GM12865 (cell line): ENCODE results near the gene PPP1R7.

Experiments
- DNase-seq: peaks from one replicate; pipeline ENCODE4 v3.0.0; 2010; ENCODE audit warnings: low read depth
- H3K4me3 ChIP-seq: 2 replicates; pipeline ENCODE4 v1.5.1; 2011; ENCODE audit warnings: mild to moderate bottlenecking, low read depth, low read length, control low read depth
- TF ChIP-seq, protein P1 (sequence below): IDR thresholded peaks from 2 replicates; pipeline ENCODE4 v1.5.1; 2011; ENCODE audit warnings: low read length, control low read depth, low read depth, inconsistent platforms; ENCODE audit not compliant: insufficient read depth; ENCODE audit errors: missing control alignments

PPP1R7 gene

DNA sequence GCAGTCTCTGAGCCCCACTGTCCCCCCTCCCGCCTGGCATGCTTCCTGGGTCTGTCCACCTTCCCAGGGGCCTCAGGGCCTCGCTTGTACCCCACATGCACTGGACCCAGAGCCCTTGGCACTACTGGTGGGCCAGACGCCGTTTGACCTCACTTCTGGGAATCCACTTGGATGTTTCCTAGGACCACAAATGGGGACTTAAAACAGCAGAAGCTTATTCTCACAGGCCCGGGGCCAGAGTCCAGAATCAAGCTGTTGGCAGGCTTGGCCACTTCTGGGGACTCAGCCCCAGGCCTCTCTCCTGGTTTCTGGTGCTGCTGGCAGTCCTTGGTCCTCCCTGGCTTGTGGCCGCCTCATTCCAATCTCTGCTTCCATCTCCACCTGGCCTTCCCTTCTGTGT, 57.8 kb downstream of the PPP1R7 start:
- no peak overlapping the region for H3K4me3 ChIP-seq
- TF ChIP-seq, protein P1, sequence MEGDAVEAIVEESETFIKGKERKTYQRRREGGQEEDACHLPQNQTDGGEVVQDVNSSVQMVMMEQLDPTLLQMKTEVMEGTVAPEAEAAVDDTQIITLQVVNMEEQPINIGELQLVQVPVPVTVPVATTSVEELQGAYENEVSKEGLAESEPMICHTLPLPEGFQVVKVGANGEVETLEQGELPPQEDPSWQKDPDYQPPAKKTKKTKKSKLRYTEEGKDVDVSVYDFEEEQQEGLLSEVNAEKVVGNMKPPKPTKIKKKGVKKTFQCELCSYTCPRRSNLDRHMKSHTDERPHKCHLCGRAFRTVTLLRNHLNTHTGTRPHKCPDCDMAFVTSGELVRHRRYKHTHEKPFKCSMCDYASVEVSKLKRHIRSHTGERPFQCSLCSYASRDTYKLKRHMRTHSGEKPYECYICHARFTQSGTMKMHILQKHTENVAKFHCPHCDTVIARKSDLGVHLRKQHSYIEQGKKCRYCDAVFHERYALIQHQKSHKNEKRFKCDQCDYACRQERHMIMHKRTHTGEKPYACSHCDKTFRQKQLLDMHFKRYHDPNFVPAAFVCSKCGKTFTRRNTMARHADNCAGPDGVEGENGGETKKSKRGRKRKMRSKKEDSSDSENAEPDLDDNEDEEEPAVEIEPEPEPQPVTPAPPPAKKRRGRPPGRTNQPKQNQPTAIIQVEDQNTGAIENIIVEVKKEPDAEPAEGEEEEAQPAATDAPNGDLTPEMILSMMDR, result no peak
- DNase-seq, result no peak

DNA sequence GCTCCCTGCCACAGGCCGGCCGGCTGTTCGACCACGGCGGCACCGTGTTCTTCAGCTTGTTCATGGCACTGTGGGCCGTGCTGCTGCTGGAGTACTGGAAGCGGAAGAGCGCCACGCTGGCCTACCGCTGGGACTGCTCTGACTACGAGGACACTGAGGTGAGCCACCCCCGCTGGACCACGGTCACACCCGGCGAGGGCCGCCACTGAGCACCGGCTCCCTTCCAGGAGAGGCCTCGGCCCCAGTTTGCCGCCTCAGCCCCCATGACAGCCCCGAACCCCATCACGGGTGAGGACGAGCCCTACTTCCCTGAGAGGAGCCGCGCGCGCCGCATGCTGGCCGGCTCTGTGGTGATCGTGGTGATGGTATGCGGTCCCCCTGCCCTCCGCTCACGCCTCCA, 59.0 kb downstream of the PPP1R7 start:
- no peak for DNase-seq
- H3K4me3 ChIP-seq, result no peak overlapping the region
- TF ChIP-seq, protein P1, result no peak

DNA sequence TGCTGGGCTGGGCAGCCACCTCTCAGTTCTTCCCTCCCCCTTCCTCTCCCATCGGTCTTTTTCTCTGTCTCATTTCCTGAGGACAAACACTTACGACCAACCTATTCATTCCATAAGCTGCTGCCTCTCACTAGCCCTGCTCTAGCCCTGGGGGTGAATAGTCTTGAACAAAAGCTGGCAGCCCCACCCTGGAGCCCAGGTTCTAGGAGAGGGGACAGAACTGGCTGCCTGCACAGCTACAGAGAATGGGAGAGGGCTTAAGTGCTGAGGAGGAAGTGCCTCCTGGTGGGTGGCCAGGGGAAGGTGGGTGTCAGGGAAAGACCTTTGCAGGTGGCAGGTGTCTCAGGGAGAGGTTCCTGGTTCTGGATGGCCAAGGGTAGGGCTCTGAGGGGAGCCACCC, 61.0 kb downstream of the PPP1R7 start:
- no peak overlapping the region for H3K4me3 ChIP-seq
- TF ChIP-seq, protein P1, result no peak
- DNase-seq, result no peak

DNA sequence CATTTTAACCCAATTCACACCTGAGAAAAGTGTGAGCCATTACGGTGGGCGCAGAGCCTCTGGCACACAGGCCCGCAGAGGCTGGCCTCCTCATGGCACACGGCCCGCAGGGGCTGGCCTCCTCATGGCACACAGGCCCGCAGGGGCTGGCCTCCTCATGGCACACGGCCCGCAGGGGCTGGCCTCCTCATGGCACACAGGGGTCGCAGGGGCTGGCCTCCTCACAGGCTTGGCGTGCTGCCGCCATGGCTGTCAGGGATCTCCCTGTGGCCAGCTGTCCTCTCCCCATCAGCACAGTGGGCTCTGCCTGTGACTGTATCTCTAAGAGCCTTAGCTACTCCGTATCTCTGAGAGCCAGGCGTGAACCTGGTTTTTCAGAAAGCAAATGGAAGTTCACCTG, 62.8 kb downstream of the PPP1R7 start:
- no peak overlapping the region for H3K4me3 ChIP-seq
- TF ChIP-seq, protein P1, result no peak
- no peak for DNase-seq

DNA sequence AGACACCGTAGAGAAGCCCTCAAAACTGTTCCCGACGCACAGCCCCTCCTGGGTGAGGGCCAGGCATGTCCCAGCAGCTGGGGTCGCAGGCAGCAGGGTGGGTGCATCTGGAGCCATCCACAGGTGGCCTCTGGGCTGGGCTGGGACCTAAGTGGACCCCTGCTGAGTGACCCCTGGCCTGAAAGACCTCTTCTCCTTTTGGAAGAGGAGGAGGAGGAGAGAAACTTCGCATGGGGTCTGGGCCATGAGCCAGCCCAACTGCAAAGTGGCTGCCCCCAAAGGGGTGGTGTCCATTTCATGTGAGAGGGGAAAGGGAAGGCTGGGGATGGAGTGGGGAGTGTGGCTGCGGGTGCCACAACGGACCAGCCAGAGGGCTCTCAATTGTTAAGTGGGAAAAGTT, 63.3 kb downstream of the PPP1R7 start:
- no peak overlapping the region for H3K4me3 ChIP-seq
- TF ChIP-seq, protein P1, result no peak
- no peak for DNase-seq

DNA sequence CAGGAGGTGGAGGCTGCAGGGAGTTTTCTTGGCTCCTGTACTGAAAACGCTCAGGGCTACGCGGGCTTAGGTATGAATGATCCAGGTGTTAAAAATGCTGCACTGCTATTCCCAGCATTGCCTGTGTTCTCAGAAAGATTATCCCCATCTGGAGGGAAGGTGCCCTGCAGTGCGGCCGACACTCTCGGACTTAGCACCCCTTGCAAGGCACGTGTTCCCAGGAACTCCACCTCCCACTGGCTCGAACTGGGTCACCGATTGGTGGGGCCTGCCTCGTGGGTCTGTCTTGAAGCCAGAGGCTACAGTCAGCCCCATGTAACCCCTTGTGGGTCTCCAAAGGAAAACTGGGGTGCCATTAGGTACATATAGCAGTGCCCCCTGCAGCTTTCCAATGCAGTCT, 63.9 kb downstream of the PPP1R7 start:
- DNase-seq, result no peak
- TF ChIP-seq, protein P1, result no peak
- H3K4me3 ChIP-seq, result no peak overlapping the region

DNA sequence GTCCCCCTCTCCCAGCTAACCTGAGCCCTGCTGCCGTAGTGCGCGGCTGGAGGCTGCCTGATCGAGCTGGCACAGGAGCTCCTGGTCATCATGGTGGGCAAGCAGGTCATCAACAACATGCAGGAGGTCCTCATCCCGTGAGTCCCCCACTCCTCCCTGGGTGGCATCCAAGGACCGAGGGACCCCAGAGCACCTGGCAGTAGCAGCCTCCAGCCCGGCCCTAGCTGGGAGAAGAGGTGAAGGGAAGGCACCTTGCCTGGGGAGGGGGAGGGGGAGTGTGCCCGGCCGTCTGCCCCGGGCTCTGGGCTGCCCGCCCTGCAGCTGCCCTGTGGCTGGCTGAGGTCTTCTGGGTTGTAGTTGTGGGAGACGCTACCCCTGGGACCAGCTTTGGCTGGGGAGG, 64.5 kb downstream of the PPP1R7 start:
- no peak for DNase-seq
- TF ChIP-seq, protein P1, result no peak
- H3K4me3 ChIP-seq, result no peak overlapping the region
